H1 (cell line): ENCODE measurements around the gene MTFMT.

ENCODE experiments used
- CTCF ChIP-seq, 3 experiments: IDR thresholded peaks; 1 replicate in 2 of 3; 2 replicates in 1 of 3; pipeline versions ENCODE4 v1.5.1 to v1.6.1; 2011; ENCODE audit warnings: low read length in 3 of 3, mild to moderate bottlenecking in 3 of 3, inconsistent platforms in 2 of 3, low read depth in 1 of 3, moderate library complexity in 1 of 3; ENCODE audit not compliant: insufficient read depth in 1 of 3; ENCODE audit errors: control extremely low read depth in 1 of 3
- EP300 ChIP-seq, 2 experiments: IDR thresholded peaks; 1 replicate in 1 of 2; 2 replicates in 1 of 2; pipeline ENCODE4 v1.6.1; 2011 to 2012; ENCODE audit warnings: low read depth in 2 of 2, low read length in 2 of 2, mild to moderate bottlenecking in 2 of 2, borderline replicate concordance in 1 of 2, inconsistent platforms in 1 of 2, moderate library complexity in 1 of 2
- EZH2 ChIP-seq: fragments of 200-600 bp; sonication (generic); IDR thresholded peaks from 2 replicates; pipeline ENCODE4 v1.7.1; 2012; ENCODE audit warnings: low read depth, mild to moderate bottlenecking, moderate library complexity, low read length, inconsistent platforms; ENCODE audit not compliant: severe bottlenecking
- KDM5A ChIP-seq: fragments of 200-600 bp; IDR thresholded peaks from 2 replicates; pipeline ENCODE4 v1.7.1; 2012; ENCODE audit warnings: mild to moderate bottlenecking, low read length, inconsistent platforms, mixed read lengths
- POLR2A ChIP-seq, 2 experiments: IDR thresholded peaks; 1 replicate in 1 of 2; 2 replicates in 1 of 2; pipeline ENCODE4 v1.6.1; 2011; ENCODE audit warnings: low read depth in 2 of 2, low read length in 2 of 2, mild to moderate bottlenecking in 2 of 2; ENCODE audit errors: control extremely low read depth in 1 of 2
- SIX5 ChIP-seq: IDR thresholded peaks from 2 replicates; pipeline ENCODE4 v1.6.1; 2011; ENCODE audit warnings: mild to moderate bottlenecking, low read depth, low read length
- TAF1 ChIP-seq: IDR thresholded peaks from 2 replicates; pipeline ENCODE4 v1.6.1; 2011; ENCODE audit warnings: mild to moderate bottlenecking, low read depth, low read length
- USF2 ChIP-seq: IDR thresholded peaks from 2 replicates; pipeline ENCODE4 v1.6.1; 2011; ENCODE audit warnings: low read length, improper control_type of control experiment

- TF ChIP-seq CTCF (IDR thresholded peaks at IDR 0.05; ENCODE audit: control extremely low read depth in 1 of 3, insufficient read depth in 1 of 3, low read depth in 1 of 3, low read length in 3 of 3), result no peak
- no peak for TF ChIP-seq EP300 (IDR thresholded peaks at IDR 0.05; ENCODE audit: borderline replicate concordance in 1 of 2, low read depth in 2 of 2, low read length in 2 of 2)
- no peak for TF ChIP-seq POLR2A (IDR thresholded peaks at IDR 0.05; ENCODE audit: control extremely low read depth in 1 of 2, low read depth in 2 of 2, low read length in 2 of 2)
- no peak for TF ChIP-seq KDM5A
- no peak for TF ChIP-seq SIX5
- no peak for TF ChIP-seq EZH2
- TF ChIP-seq TAF1, result no peak
- TF ChIP-seq USF2, result no peak
Observed at GRCh38 chr15:64975390-64975789, 54.0 kb downstream of the MTFMT start.
